K562 (cell line): ENCODE data around the gene ECD.

Experiments used
- BRCA1 ChIP-seq, 2 experiments: fragments of 450-650 bp in 1 of 2; sonication (generic) in 1 of 2; formaldehyde crosslinking in 1 of 2; IDR thresholded peaks; 2 replicates each; pipeline versions ENCODE4 v1.5.0 to v1.6.1; 2017 to 2020; ENCODE audit warnings: mild to moderate bottlenecking in 1 of 2, missing genetic modification reagents in 1 of 2
- ESRRA ChIP-seq: fragments of 450-650 bp; IDR thresholded peaks from 2 replicates; pipeline ENCODE4 v1.6.1; 2014; ENCODE audit warnings: low read depth, mild to moderate bottlenecking, moderate library complexity, borderline replicate concordance
- SIN3A ChIP-seq, 2 experiments: fragments of 150-350 bp in 1 of 2; IDR thresholded peaks; 2 replicates each; pipeline ENCODE4 v1.6.1; 2011 to 2016; ENCODE audit warnings: borderline replicate concordance in 2 of 2, low read depth in 2 of 2, low read length in 2 of 2, mild to moderate bottlenecking in 2 of 2, moderate library complexity in 2 of 2; ENCODE audit not compliant: control insufficient read depth in 1 of 2

DNA sequence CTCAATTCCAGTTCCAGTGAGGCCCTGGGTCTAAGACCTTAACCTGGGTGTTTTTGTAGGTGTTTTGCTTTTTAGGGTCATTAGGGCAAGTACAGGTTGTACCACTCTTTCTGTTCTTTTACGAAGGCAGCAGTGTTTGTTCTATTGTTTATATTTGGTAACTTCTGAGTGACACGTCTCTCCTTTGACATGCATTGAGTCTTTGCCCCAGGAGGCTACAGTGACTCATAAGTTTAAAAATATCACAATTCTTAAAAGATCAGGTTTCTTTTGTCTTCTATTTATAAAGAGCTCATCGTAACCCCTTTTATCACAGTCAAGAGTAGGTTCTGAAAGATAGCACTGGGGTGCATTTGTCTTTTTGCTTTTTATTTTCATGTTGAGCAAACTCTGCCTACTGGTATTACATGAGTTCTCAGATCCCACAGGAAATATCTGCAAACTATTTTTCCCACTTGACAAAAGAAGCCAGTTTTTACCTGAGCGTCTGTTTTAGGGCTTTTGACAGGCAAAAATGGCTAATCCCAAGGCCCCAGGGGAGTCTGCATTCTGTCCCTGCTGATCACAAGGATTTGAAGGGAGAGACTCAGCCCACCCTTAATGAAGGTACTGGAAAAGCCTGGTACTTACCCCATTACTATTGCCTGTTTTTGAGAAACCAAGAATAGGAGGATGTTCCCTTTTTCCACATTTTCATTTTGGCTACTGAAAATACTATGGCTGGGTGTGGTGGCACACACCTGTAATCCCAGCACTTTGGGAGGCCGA, 49.6 kb downstream of the ECD start:
- TF ChIP-seq ESRRA, result no peak
- TF ChIP-seq SIN3A (IDR thresholded peaks at IDR 0.05; ENCODE audit: borderline replicate concordance in 2 of 2, control insufficient read depth in 1 of 2, low read depth in 2 of 2, low read length in 2 of 2), result no peak
- TF ChIP-seq BRCA1 (IDR thresholded peaks at IDR 0.05), result no peak
- TF ChIP-seq BRCA1 (CRISPR knock-in tag; IDR thresholded peaks at IDR 0.05), result no peak
